ENCODE results near the gene ATP1B2. TPM values are rescaled to one million over a fixed set of nuclear protein-coding genes. Genes with fewer than 3 reads are reported as not detected.

The ATP1B2 gene
- total RNA-seq, 1 experiment from 2014 or later, result 0.63 TPM

- no peaks in the 10 kb centered on the region; the same call in 1 of the 2 replicates for H3F3A ChIP-seq (ENCODE audit: insufficient read depth, low read depth)
- no peak for DNase-seq
- no peaks in the 10 kb centered on the region for H3K4me1 ChIP-seq (replicated peaks; ENCODE audit: insufficient read depth)
- no peaks in the 10 kb centered on the region for H4K20me1 ChIP-seq (ENCODE audit: insufficient read depth)
- no peaks in the 10 kb centered on the region for H3K27me3 ChIP-seq (ENCODE audit: insufficient read depth, low read depth)
- no peak overlapping the region for H3K27ac ChIP-seq
- H3K9me3 ChIP-seq (ENCODE audit: insufficient read depth, low read depth), result no peaks in the 10 kb centered on the region
- no peak overlapping the region for H2AFZ ChIP-seq
- no peak overlapping the region for H3K4me3 ChIP-seq
- BruUV-seq (replicated peaks), result no TSS peak
- no peaks in the 10 kb centered on the region for H3K36me3 ChIP-seq (ENCODE audit: low read depth)
- H3K4me2 ChIP-seq, result no peak overlapping the region
- ChIA-PET CTCF (interaction anchor here (0.6 kb wide), 1 partner anchor 496 kb away, joined by 3 read pairs; no protein-coding TSS in a partner anchor), POLR2A (ENCODE audit: unreplicated experiment) (interaction anchor here (0.6 kb wide), 1 partner anchor 9 kb away, joined by 19 read pairs; no protein-coding TSS in a partner anchor)
- intact Hi-C loops (cut with micrococcal nuclease; ENCODE audit: unreplicated experiment), result no loop called here
- TF ChIP-seq, protein P1, sequence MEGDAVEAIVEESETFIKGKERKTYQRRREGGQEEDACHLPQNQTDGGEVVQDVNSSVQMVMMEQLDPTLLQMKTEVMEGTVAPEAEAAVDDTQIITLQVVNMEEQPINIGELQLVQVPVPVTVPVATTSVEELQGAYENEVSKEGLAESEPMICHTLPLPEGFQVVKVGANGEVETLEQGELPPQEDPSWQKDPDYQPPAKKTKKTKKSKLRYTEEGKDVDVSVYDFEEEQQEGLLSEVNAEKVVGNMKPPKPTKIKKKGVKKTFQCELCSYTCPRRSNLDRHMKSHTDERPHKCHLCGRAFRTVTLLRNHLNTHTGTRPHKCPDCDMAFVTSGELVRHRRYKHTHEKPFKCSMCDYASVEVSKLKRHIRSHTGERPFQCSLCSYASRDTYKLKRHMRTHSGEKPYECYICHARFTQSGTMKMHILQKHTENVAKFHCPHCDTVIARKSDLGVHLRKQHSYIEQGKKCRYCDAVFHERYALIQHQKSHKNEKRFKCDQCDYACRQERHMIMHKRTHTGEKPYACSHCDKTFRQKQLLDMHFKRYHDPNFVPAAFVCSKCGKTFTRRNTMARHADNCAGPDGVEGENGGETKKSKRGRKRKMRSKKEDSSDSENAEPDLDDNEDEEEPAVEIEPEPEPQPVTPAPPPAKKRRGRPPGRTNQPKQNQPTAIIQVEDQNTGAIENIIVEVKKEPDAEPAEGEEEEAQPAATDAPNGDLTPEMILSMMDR (conservative IDR thresholded peaks at IDR 0.05), result no peak
- TF ChIP-seq EZH2 (IDR thresholded peaks at IDR 0.05; ENCODE audit: low read depth), result no peak
- no peaks in the 10 kb centered on the region for H3K79me2 ChIP-seq (ENCODE audit: low read depth)
- H3K9me2 ChIP-seq (ENCODE audit: insufficient read depth), result no peaks in the 10 kb centered on the region
Observed at GRCh38 chr17:7667656-7668406, 17.1 kb downstream of the ATP1B2 start.

- Histone ChIP-seq H3K36me3 (ENCODE audit: low read depth) (peaks cover 4% of the 10 kb centered on the region; the same call in 1 of the 2 replicates), H3K27me3 (ENCODE audit: insufficient read depth, low read depth) (no peaks in the 10 kb centered on the region), H3K79me2 (ENCODE audit: low read depth) (no peaks in the 10 kb centered on the region), H3K4me1 (replicated peaks; ENCODE audit: insufficient read depth) (no peaks in the 10 kb centered on the region), H3K9me2 (ENCODE audit: insufficient read depth) (no peaks in the 10 kb centered on the region), H3K9me3 (ENCODE audit: insufficient read depth, low read depth) (peaks cover 2% of the 10 kb centered on the region; the same call in 1 of the 2 replicates), H3K27ac (no peak overlapping the region), H3F3A (ENCODE audit: insufficient read depth, low read depth) (no peaks in the 10 kb centered on the region; the same call in 1 of the 2 replicates), H3K4me2 (no peak overlapping the region), H3K4me3 (no peak overlapping the region), H2AFZ (no peak overlapping the region), H4K20me1 (ENCODE audit: insufficient read depth) (no peaks in the 10 kb centered on the region)
- POLR2A ChIA-PET (ENCODE audit: unreplicated experiment), result no interaction called here
- no peak for DNase-seq
- no peak for TF ChIP-seq EZH2 (IDR thresholded peaks at IDR 0.05; ENCODE audit: low read depth)
- TF ChIP-seq, protein P1 (conservative IDR thresholded peaks at IDR 0.05), result no peak
- CTCF ChIA-PET, result no interaction called here
- TSS peak; percentile 53 for BruUV-seq (replicated peaks)
- intact Hi-C loops (cut with micrococcal nuclease; ENCODE audit: unreplicated experiment), result no loop called here
Observed at GRCh38 chr17:7668482-7668881, 17.8 kb downstream of the ATP1B2 start.

DNA sequence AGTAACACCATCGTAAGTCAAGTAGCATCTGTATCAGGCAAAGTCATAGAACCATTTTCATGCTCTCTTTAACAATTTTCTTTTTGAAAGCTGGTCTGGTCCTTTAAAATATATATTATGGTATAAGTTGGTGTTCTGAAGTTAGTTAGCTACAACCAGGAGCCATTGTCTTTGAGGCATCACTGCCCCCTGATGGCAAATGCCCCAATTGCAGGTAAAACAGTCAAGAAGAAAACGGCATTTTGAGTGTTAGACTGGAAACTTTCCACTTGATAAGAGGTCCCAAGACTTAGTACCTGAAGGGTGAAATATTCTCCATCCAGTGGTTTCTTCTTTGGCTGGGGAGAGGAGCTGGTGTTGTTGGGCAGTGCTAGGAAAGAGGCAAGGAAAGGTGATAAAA, 22.5 kb downstream of the ATP1B2 start:
- H3K27me3 ChIP-seq (ENCODE audit: insufficient read depth, low read depth), result no peaks in the 10 kb centered on the region
- no peaks in the 10 kb centered on the region for H4K20me1 ChIP-seq (ENCODE audit: insufficient read depth)
- no peaks in the 10 kb centered on the region for H3K4me1 ChIP-seq (replicated peaks; ENCODE audit: insufficient read depth)
- no peak for DNase-seq
- H3K36me3 ChIP-seq (ENCODE audit: low read depth), result peaks cover 18% of the 10 kb centered on the region; the same call in 1 of the 2 replicates
- ChIA-PET CTCF (no interaction called here), POLR2A (ENCODE audit: unreplicated experiment) (no interaction called here)
- no peaks in the 10 kb centered on the region for H3K9me2 ChIP-seq (ENCODE audit: insufficient read depth)
- H3F3A ChIP-seq (ENCODE audit: insufficient read depth, low read depth), result no peaks in the 10 kb centered on the region; the same call in 1 of the 2 replicates
- H3K9me3 ChIP-seq (ENCODE audit: insufficient read depth, low read depth), result peaks cover 7% of the 10 kb centered on the region; the same call in 1 of the 2 replicates
- no peak overlapping the region for H2AFZ ChIP-seq
- H3K4me2 ChIP-seq, result no peak overlapping the region
- no peak overlapping the region for H3K27ac ChIP-seq
- no peak overlapping the region for H3K4me3 ChIP-seq
- intact Hi-C loops (cut with micrococcal nuclease; ENCODE audit: unreplicated experiment), result no loop called here
- BruUV-seq (replicated peaks), result no TSS peak
- no peak for TF ChIP-seq EZH2 (IDR thresholded peaks at IDR 0.05; ENCODE audit: low read depth)
- TF ChIP-seq, protein P1 (conservative IDR thresholded peaks at IDR 0.05), result peak; percentile 59
- H3K79me2 ChIP-seq (ENCODE audit: low read depth), result no peaks in the 10 kb centered on the region
